HL-60 (cell line): ENCODE results near the gene EFHB.
"Not testable (repeated sequence)": the region's sequence is repeated elsewhere in the genome, so short reads cannot be mapped to it uniquely, and the experiment has no call there.

ENCODE experiments used
- DNase-seq, 2 experiments: peaks; one replicate each; pipeline ENCODE4 v3.0.0-alpha.2; 2010 to 2020; ENCODE audit warnings: low read depth in 1 of 2, low spot score in 1 of 2
- H3K27ac ChIP-seq: fragments of 250-450 bp; sonication (Bioruptor Pico); replicated peaks from 2 replicates; pipeline ENCODE4 v1.5.1; 2020; ENCODE audit warnings: mild to moderate bottlenecking, moderate library complexity
- H3K27me3 ChIP-seq: fragments of 250-450 bp; sonication (Bioruptor Pico); 2 replicates; pipeline ENCODE4 v1.5.1; 2021; ENCODE audit warnings: mild to moderate bottlenecking, moderate library complexity; ENCODE audit not compliant: insufficient read depth, poor library complexity, severe bottlenecking
- H3K4me3 ChIP-seq: replicated peaks from 2 replicates; pipeline ENCODE4 v1.5.1; 2011; ENCODE audit warnings: mild to moderate bottlenecking, control low read depth, low read length; ENCODE audit not compliant: insufficient read depth
- GABPA ChIP-seq: IDR thresholded peaks from 2 replicates; pipeline ENCODE4 v1.6.1; 2012; ENCODE audit warnings: low read depth
- POLR2AphosphoS5 ChIP-seq: IDR thresholded peaks from 2 replicates; pipeline ENCODE4 v1.6.1; 2012; ENCODE audit warnings: low read depth
- SPI1 ChIP-seq: IDR thresholded peaks from 2 replicates; pipeline ENCODE4 v1.6.1; 2012; ENCODE audit warnings: low read depth, mild to moderate bottlenecking, borderline replicate concordance
- TF ChIP-seq, protein P1 (sequence below): IDR thresholded peaks from one replicate; pipeline ENCODE4 v1.5.1; 2011; ENCODE audit warnings: low read length, control low read depth, inconsistent platforms; ENCODE audit not compliant: insufficient read depth
- TF ChIP-seq, protein P2 (sequence below): IDR thresholded peaks from 2 replicates; pipeline ENCODE4 v1.6.1; 2012; ENCODE audit warnings: low read depth; ENCODE audit not compliant: insufficient replicate concordance

The EFHB gene

DNA sequence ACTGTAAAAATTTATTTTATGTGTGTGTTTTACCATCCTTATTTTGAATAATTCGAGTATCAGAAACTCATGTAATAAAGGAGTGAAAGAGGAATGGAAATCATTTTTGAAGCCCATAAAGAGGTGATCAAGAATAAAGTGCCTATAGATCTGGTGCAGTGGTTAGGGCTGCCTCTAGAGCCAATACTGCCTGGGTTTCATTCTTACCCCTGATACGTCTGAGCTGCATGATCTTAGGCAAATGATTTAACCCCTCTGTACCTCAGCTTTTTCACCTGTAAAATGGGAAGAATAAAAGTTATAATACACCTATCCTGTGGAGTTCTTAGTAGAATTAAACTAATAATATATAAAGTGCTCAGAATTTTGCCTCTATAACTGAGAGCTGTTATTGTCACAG lies 30.4 kb downstream of the EFHB start:
- Histone ChIP-seq H3K27me3 (no peaks in the 10 kb centered on the region), H3K27ac (no peak overlapping the region), H3K4me3 (no peak overlapping the region)
- no peak for DNase-seq
- TF ChIP-seq POLR2AphosphoS5 (no peak), SPI1 (no peak), GABPA (no peak)
- TF ChIP-seq, protein P1, sequence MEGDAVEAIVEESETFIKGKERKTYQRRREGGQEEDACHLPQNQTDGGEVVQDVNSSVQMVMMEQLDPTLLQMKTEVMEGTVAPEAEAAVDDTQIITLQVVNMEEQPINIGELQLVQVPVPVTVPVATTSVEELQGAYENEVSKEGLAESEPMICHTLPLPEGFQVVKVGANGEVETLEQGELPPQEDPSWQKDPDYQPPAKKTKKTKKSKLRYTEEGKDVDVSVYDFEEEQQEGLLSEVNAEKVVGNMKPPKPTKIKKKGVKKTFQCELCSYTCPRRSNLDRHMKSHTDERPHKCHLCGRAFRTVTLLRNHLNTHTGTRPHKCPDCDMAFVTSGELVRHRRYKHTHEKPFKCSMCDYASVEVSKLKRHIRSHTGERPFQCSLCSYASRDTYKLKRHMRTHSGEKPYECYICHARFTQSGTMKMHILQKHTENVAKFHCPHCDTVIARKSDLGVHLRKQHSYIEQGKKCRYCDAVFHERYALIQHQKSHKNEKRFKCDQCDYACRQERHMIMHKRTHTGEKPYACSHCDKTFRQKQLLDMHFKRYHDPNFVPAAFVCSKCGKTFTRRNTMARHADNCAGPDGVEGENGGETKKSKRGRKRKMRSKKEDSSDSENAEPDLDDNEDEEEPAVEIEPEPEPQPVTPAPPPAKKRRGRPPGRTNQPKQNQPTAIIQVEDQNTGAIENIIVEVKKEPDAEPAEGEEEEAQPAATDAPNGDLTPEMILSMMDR, result no peak
- TF ChIP-seq, protein P2, sequence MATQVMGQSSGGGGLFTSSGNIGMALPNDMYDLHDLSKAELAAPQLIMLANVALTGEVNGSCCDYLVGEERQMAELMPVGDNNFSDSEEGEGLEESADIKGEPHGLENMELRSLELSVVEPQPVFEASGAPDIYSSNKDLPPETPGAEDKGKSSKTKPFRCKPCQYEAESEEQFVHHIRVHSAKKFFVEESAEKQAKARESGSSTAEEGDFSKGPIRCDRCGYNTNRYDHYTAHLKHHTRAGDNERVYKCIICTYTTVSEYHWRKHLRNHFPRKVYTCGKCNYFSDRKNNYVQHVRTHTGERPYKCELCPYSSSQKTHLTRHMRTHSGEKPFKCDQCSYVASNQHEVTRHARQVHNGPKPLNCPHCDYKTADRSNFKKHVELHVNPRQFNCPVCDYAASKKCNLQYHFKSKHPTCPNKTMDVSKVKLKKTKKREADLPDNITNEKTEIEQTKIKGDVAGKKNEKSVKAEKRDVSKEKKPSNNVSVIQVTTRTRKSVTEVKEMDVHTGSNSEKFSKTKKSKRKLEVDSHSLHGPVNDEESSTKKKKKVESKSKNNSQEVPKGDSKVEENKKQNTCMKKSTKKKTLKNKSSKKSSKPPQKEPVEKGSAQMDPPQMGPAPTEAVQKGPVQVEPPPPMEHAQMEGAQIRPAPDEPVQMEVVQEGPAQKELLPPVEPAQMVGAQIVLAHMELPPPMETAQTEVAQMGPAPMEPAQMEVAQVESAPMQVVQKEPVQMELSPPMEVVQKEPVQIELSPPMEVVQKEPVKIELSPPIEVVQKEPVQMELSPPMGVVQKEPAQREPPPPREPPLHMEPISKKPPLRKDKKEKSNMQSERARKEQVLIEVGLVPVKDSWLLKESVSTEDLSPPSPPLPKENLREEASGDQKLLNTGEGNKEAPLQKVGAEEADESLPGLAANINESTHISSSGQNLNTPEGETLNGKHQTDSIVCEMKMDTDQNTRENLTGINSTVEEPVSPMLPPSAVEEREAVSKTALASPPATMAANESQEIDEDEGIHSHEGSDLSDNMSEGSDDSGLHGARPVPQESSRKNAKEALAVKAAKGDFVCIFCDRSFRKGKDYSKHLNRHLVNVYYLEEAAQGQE, result no peak

DNA sequence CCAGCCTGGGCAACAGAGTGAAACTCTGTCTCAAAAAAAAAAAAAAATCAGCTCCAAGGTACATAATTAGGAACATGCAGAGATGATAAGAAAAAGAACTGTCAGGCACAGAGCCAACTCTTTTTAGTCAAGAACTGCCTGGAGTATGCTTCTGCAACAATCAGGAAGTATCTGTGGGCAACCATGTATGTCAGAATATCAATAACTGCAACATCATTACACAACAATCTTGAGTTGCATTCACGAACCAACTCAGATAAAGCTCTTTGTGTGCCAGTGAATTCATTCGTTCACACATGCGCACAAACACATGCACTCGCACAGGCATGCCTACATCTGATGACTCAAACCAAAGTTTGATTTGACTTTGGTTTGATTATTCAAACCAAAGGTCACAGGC lies 32.1 kb downstream of the EFHB start:
- no peak overlapping the region for H3K4me3 ChIP-seq
- peak; percentile 35 to 74 for DNase-seq
- no peak for TF ChIP-seq GABPA
- TF ChIP-seq, protein P1, result no peak
- H3K27ac ChIP-seq, result peak overlapping the region; percentile 26
- no peaks in the 10 kb centered on the region for H3K27me3 ChIP-seq

DNA sequence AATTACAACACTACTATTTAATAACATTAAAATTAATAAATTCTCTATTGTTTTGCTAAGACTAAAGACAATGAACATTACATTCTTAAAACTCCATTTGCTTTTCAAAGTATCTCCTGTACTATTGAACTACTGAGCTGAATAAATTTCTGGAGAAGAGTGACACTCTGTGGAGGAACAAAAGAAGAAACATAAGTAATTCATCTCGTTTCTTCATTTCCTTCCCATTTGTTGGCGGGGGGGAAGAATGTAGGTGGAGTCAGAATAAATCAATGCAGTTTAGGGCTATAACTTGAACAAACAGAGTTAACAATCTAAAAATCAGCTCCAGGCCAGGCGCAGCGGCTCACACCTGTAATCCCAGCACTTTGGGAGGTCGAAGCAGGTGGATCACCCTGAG lies 32.7 kb downstream of the EFHB start:
- H3K27me3 ChIP-seq, result no peaks in the 10 kb centered on the region
- peak overlapping the region; percentile 26 for H3K27ac ChIP-seq
- peak in 1 of 2 experiments; percentile 37 for DNase-seq
- TF ChIP-seq SPI1, result 0 out of 2 replicates have a peak, but pooled peaks have one; percentile 1
- TF ChIP-seq, protein P1, result no peak
- no peak overlapping the region for H3K4me3 ChIP-seq

DNA sequence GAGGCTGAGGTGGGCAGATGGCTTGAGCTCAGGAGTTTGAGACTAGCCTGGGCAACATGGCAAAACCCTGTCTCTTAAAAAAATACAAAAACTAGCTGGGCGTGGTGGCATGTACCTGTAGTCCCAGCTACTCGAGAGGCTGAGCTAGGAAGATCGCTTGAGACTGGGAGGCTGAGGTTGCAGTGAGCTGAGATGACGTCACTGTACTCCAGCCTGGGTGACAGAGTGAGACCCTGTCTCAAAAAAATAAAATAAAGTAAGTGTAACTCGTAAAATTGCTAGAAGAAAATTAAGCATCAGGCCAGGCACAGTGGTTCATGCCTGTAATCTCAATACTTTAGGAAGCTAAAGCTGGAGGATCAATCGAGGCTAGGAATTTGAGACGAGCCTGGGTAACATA lies 34.2 kb downstream of the EFHB start:
- H3K4me3 ChIP-seq, DNase-seq, H3K27ac ChIP-seq, H3K27me3 ChIP-seq: not testable (repeated sequence)

DNA sequence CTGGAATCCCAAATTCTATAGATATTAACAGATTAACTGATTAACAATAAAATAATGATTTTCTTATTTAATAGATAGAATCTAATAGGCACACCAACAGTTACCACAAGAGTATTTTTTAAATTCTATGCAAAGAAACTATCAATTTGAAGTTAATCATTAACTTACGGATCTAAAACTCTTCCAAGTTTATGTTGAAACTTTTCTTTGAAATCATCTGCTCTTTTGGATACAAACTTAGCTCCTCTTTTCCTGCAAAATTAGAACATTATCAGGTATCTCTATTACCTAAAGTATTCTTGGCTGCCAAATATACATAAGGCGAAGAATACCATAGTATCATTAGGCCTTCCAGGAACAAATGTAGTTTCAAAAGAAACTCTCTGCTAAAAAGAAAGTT lies 34.8 kb downstream of the EFHB start:
- H3K27ac ChIP-seq, result no peak overlapping the region
- H3K27me3 ChIP-seq, result no peaks in the 10 kb centered on the region
- DNase-seq, result no peak
- TF ChIP-seq POLR2AphosphoS5 (no peak), SPI1 (no peak)
- TF ChIP-seq, protein P1, result no peak
- H3K4me3 ChIP-seq, result no peak overlapping the region
